Naive thymus-derived CD4-positive, alpha-beta T cell (primary cell): ENCODE results near the gene ZNF850. TPM values are rescaled to one million over a fixed set of nuclear protein-coding genes. Genes with fewer than 3 reads are reported as not detected.
A peak's percentile ranks its signal among the peaks of the same experiment; 100 is the strongest.

Source experiments
- ATAC-seq: fragments of 150-1000 bp; cut with Tn5 transposase; 2 replicates; pipeline ENCODE4 v1.10.0; 2021; ENCODE audit warnings: mild to moderate bottlenecking, moderate library complexity
- CTCF ChIA-PET: fragments of 350-600 bp; sonication (Branson Sonifier 250); formaldehyde crosslinking; loops from one replicate; lab custom pipeline; 2021; ENCODE audit warnings: antibody characterized with exemption; lab: Charles Lee
- POLR2A ChIA-PET: fragments of 350-600 bp; sonication (Branson Sonifier 250); formaldehyde crosslinking; loops from one replicate; lab custom pipeline; 2021; ENCODE audit warnings: antibody characterized with exemption, inconsistent platforms; lab: Charles Lee
- DNase-seq, 9 donors: peaks; one replicate each; pipeline versions ENCODE4 v3.0.0 to v3.0.0-alpha.2; 2020 to 2022; ENCODE audit warnings: mixed read lengths in 1 of 9
- H3K27ac ChIP-seq: one replicate; pipeline ENCODE4 v1.7.0; 2013; ENCODE audit warnings: mild to moderate bottlenecking, low read depth, low read length, moderate library complexity
- H3K27me3 ChIP-seq, 2 donors: one replicate each; pipeline ENCODE4 v1.7.0; 2013; ENCODE audit warnings: low read length in 2 of 2, mild to moderate bottlenecking in 2 of 2, moderate library complexity in 2 of 2; ENCODE audit not compliant: control insufficient read depth in 2 of 2, insufficient read depth in 2 of 2
- H3K36me3 ChIP-seq, 3 experiments: 1 replicate in 2 of 3; 2 replicates in 1 of 3; pipeline ENCODE4 v1.7.0; 2013; ENCODE audit warnings: low read length in 3 of 3, mild to moderate bottlenecking in 3 of 3, moderate library complexity in 1 of 3; ENCODE audit not compliant: insufficient read depth in 3 of 3, control insufficient read depth in 2 of 3
- H3K4me1 ChIP-seq, 2 donors: one replicate each; pipeline ENCODE4 v1.7.0; 2013; ENCODE audit warnings: low read length in 2 of 2, mild to moderate bottlenecking in 2 of 2, moderate library complexity in 1 of 2; ENCODE audit not compliant: control insufficient read depth in 2 of 2, insufficient read depth in 2 of 2
- H3K4me3 ChIP-seq: 2 replicates; pipeline ENCODE4 v1.7.0; 2013; ENCODE audit warnings: mild to moderate bottlenecking, low read length
- H3K9me3 ChIP-seq, 3 experiments: 1 replicate in 2 of 3; 2 replicates in 1 of 3; pipeline ENCODE4 v1.7.0; 2013; ENCODE audit warnings: low read length in 3 of 3; ENCODE audit not compliant: control insufficient read depth in 2 of 3
- H3K27ac Mint-ChIP-seq, 9 donors: one replicate each; pipeline ENCODE4 v1.8.0; 2020 to 2022; ENCODE audit warnings: mixed read lengths in 9 of 9, mild to moderate bottlenecking in 8 of 9, moderate library complexity in 5 of 9, inconsistent platforms in 2 of 9
- H3K27me3 Mint-ChIP-seq, 5 donors: one replicate each; pipeline ENCODE4 v1.8.0; 2021 to 2022; ENCODE audit warnings: mixed read lengths in 5 of 5, mild to moderate bottlenecking in 1 of 5
- H3K36me3 Mint-ChIP-seq, 5 donors: one replicate each; pipeline ENCODE4 v1.8.0; 2020 to 2022; ENCODE audit warnings: mixed read lengths in 5 of 5, mild to moderate bottlenecking in 3 of 5, inconsistent platforms in 1 of 5
- H3K4me1 Mint-ChIP-seq, 7 donors: one replicate each; pipeline ENCODE4 v1.8.0; 2020 to 2022; ENCODE audit warnings: mixed read lengths in 7 of 7, mild to moderate bottlenecking in 3 of 7, inconsistent platforms in 1 of 7
- H3K4me3 Mint-ChIP-seq, 10 donors: one replicate each; pipeline ENCODE4 v1.8.0; 2020 to 2022; ENCODE audit warnings: mild to moderate bottlenecking in 10 of 10, mixed read lengths in 10 of 10, moderate library complexity in 6 of 10, inconsistent platforms in 2 of 10
- H3K9me3 Mint-ChIP-seq, 11 donors: one replicate each; pipeline ENCODE4 v1.8.0; 2020 to 2022; ENCODE audit warnings: mixed read lengths in 11 of 11, mild to moderate bottlenecking in 4 of 11, inconsistent platforms in 1 of 11, moderate library complexity in 1 of 11
- intact Hi-C, 2 donors: fragments of 100-400 bp; cut with micrococcal nuclease; formaldehyde crosslinking; loops; one replicate each; pipeline ENCODE4 v1.15.1; 2023
- polyA plus RNA-seq, 2 donors: library from polyadenylated mRNA; unstranded; fragments of 300-500 nt; fragmentation: Illumina TruSeq; gene quantifications; one replicate each; pipeline ENCODE4 v1.2.3, GENCODE V29; 2021
- total RNA-seq, 6 experiments: library from RNA in 5 of 6; stranded (reverse) in 5 of 6; gene quantifications; 1 replicate in 5 of 6; 2 replicates in 1 of 6; pipeline ENCODE4 v1.2.3 and lab custom pipeline; 2021 to 2026

ZNF850 gene
- total and polyA plus RNA-seq, 7 experiments from 2014 or later = 0.46 to 4.8 (median 2.4) TPM

DNA sequence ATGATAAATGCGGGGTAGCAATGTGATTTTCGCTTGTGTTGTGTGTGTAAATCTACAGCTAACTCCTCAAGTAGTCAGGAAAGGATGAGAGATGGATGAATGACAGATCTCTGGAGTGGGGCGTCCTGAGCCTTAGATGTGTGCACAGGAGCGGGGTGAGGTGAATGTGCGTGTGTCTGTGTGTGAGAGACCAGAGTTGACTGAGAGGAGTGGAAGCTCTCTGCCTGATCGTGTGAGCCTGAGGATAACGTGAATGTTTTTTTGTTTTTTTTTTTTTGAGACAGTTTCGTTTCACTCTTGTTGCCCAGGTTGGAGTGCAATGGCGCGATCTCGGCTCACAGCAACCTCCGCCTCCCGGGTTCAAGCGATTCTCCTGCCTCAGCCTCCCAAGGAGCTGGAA is 106.8 kb downstream of the ZNF850 start:
- ChIA-PET CTCF (no interaction called here), POLR2A (interaction anchor here (1.4 to 1.8 kb wide), 2 partner anchors 60 to 184 kb away, joined by 3 to 10 read pairs; partner anchors contain the start of genes ZNF345 and ZNF382)
- peaks cover 11 to 91% (median 52%) of the 10 kb centered on the region in 11 donors for H3K9me3 Mint-ChIP-seq
- H3K36me3 Mint-ChIP-seq = peaks cover 40 to 77% (median 70%) of the 10 kb centered on the region in 5 donors
- peak overlapping the region; percentile 29 to 99 (median 93) for H3K27ac Mint-ChIP-seq
- peaks cover 0 to 42% (median 6%) of the 10 kb centered on the region in 3 experiments for H3K9me3 ChIP-seq
- H3K4me3 ChIP-seq = peak overlapping the region; percentile 88
- intact Hi-C loops = loop anchor here (1.0 to 10.0 kb wide), 16 partner anchors 21 to 801 kb away; partner anchors contain the start of genes ZNF260 (in 2 of the 2), ZNF345 (in 2 of the 2), ZNF382 (in 2 of the 2) and ZNF567 (in 2 of the 2)
- H3K27me3 ChIP-seq = no peaks in the 10 kb centered on the region
- H3K36me3 ChIP-seq = peaks cover 0 to 32% (median 0%) of the 10 kb centered on the region in 3 experiments
- peaks cover 0 to 10% of the 10 kb centered on the region in 2 donors for H3K4me1 ChIP-seq
- H3K27ac ChIP-seq = no peak overlapping the region
- peaks cover 17 to 42% (median 35%) of the 10 kb centered on the region in 7 donors for H3K4me1 Mint-ChIP-seq
- no peaks in the 10 kb centered on the region for H3K27me3 Mint-ChIP-seq
- H3K4me3 Mint-ChIP-seq = peak overlapping the region; percentile 91 to 100 (median 98)
- DNase-seq (peak in 1 of 9 donors; percentile 2), ATAC-seq (no peak)

Other genes starting within 250 kb of the ZNF850 start
- 10 to 100 TPM in 3 of 5 experiments, 1 to 10 TPM in 2; 2.9 to 13.2 (median 11.3) TPM for gene ZNF260, start 244.5 kb downstream of the ZNF850 start, total RNA-seq
- gene ZNF260, start 244.5 kb downstream of the ZNF850 start, polyA plus RNA-seq = 10 to 100 TPM in 1 of 2 donors, 1 to 10 TPM in 1; 6.1 to 15.3 TPM
- 10 to 100 TPM; 22.6 to 37.8 (median 33.8) TPM for gene ZNF529, start 199.5 kb downstream of the ZNF850 start, total RNA-seq
- 10 to 100 TPM in 1 of 2 donors, 1 to 10 TPM in 1; 9.9 to 12.3 TPM for gene ZNF529, start 199.5 kb downstream of the ZNF850 start, polyA plus RNA-seq
- 10 to 100 TPM in 3 of 5 experiments, 1 to 10 TPM in 2; 5.4 to 20.2 (median 12.2) TPM for gene ZNF382, start 167.5 kb downstream of the ZNF850 start, total RNA-seq
- 10 to 100 TPM in 1 of 2 donors, 1 to 10 TPM in 1; 7.3 to 10.3 TPM for gene ZNF382, start 167.5 kb downstream of the ZNF850 start, polyA plus RNA-seq
- 10 to 100 TPM in 3 of 5 experiments, 1 to 10 TPM in 2; 6.1 to 17.6 (median 10.9) TPM for gene ZNF461, start 106.0 kb downstream of the ZNF850 start, total RNA-seq
- 1 to 10 TPM; 4.0 to 4.6 TPM for gene ZNF461, start 106.0 kb downstream of the ZNF850 start, polyA plus RNA-seq
- 10 to 100 TPM in 2 of 5 experiments, 1 to 10 TPM in 3; 7.0 to 18.3 (median 9.3) TPM for gene ZNF567, start 85.2 kb downstream of the ZNF850 start, total RNA-seq
- gene ZNF567, start 85.2 kb downstream of the ZNF850 start, polyA plus RNA-seq = 10 to 100 TPM in 1 of 2 donors, 1 to 10 TPM in 1; 9.5 to 10.9 TPM
- gene ZNF790, start 65.6 kb upstream of the ZNF850 start, total RNA-seq = 10 to 100 TPM in 2 of 5 experiments, 1 to 10 TPM in 3; 2.6 to 14.4 (median 7.3) TPM
- 1 to 10 TPM; 6.2 to 7.6 TPM for gene ZNF790, start 65.6 kb upstream of the ZNF850 start, polyA plus RNA-seq
- gene ZNF345, start 78.1 kb upstream of the ZNF850 start, total RNA-seq = 10 to 100 TPM in 2 of 5 experiments, 1 to 10 TPM in 3; 6.8 to 18.2 (median 7.8) TPM
- gene ZNF345, start 78.1 kb upstream of the ZNF850 start, polyA plus RNA-seq = 10 to 100 TPM in 1 of 2 donors, 1 to 10 TPM in 1; 10.0 to 11.8 TPM
- gene ZNF829, start 143.5 kb upstream of the ZNF850 start, total RNA-seq = 1 to 10 TPM; 2.6 to 9.0 (median 6.3) TPM
- 1 to 10 TPM; 2.6 to 7.2 TPM for gene ZNF829, start 143.5 kb upstream of the ZNF850 start, polyA plus RNA-seq
- 10 to 100 TPM in 2 of 5 experiments, 1 to 10 TPM in 3; 8.2 to 18.0 (median 9.3) TPM for gene ZNF568, start 143.5 kb upstream of the ZNF850 start, total RNA-seq
- gene ZNF568, start 143.5 kb upstream of the ZNF850 start, polyA plus RNA-seq = 10 to 100 TPM in 1 of 2 donors, 1 to 10 TPM in 1; 9.5 to 15.1 TPM